Mucosa of rectum (tissue), 2 donors: ENCODE measurements around the gene UNC13C.

ENCODE experiments used
- H3K27ac ChIP-seq, 2 donors: one replicate each; pipeline ENCODE4 v1.7.0; 2013; ENCODE audit warnings: inconsistent platforms in 2 of 2, low read depth in 2 of 2, low read length in 2 of 2
- H3K27me3 ChIP-seq, 2 donors: one replicate each; pipeline ENCODE4 v1.7.0; 2013; ENCODE audit warnings: low read length in 2 of 2; ENCODE audit not compliant: control insufficient read depth in 2 of 2, insufficient read depth in 2 of 2
- H3K36me3 ChIP-seq, 2 donors: one replicate each; pipeline ENCODE4 v1.7.0; 2013; ENCODE audit warnings: low read length in 2 of 2; ENCODE audit not compliant: control insufficient read depth in 2 of 2, insufficient read depth in 2 of 2
- H3K4me1 ChIP-seq, 2 donors: one replicate each; pipeline ENCODE4 v1.7.0; 2013; ENCODE audit warnings: low read length in 2 of 2, mild to moderate bottlenecking in 1 of 2; ENCODE audit not compliant: control insufficient read depth in 2 of 2, insufficient read depth in 2 of 2
- H3K4me3 ChIP-seq, 2 donors: one replicate each; pipeline ENCODE4 v1.7.0; 2013; ENCODE audit warnings: low read length in 2 of 2
- H3K9ac ChIP-seq, 2 donors: one replicate each; pipeline ENCODE4 v1.7.0; 2013; ENCODE audit warnings: low read length in 2 of 2, low read depth in 1 of 2, mild to moderate bottlenecking in 1 of 2
- H3K9me3 ChIP-seq, 2 donors: one replicate each; pipeline ENCODE4 v1.7.0; 2013; ENCODE audit warnings: low read length in 2 of 2; ENCODE audit not compliant: control insufficient read depth in 2 of 2
- donor health status: healthy.
- donor health status: Normal muscosa, but diverticular disease.

Gene UNC13C

GRCh38 chr15:54594115-54594514 is 615.9 kb downstream of the UNC13C start:
- Histone ChIP-seq H3K9me3 (no peaks in the 10 kb centered on the region), H3K9ac (no peak overlapping the region), H3K27ac (no peak overlapping the region), H3K4me1 (no peaks in the 10 kb centered on the region), H3K4me3 (no peak overlapping the region), H3K27me3 (no peaks in the 10 kb centered on the region), H3K36me3 (no peaks in the 10 kb centered on the region)

GRCh38 chr15:54599386-54599785 is 621.1 kb downstream of the UNC13C start:
- Histone ChIP-seq H3K4me3 (no peak overlapping the region), H3K27me3 (no peaks in the 10 kb centered on the region), H3K27ac (no peak overlapping the region)

GRCh38 chr15:54605043-54605442 is 626.8 kb downstream of the UNC13C start:
- Histone ChIP-seq H3K9ac (no peak overlapping the region), H3K4me1 (no peaks in the 10 kb centered on the region), H3K27me3 (no peaks in the 10 kb centered on the region), H3K9me3 (no peaks in the 10 kb centered on the region), H3K4me3 (no peak overlapping the region), H3K27ac (no peak overlapping the region), H3K36me3 (no peaks in the 10 kb centered on the region)

More at GRCh38 chr15:54599386-54599785, 621.1 kb downstream of the UNC13C start:
- Histone ChIP-seq H3K9me3 (no peaks in the 10 kb centered on the region), H3K36me3 (no peaks in the 10 kb centered on the region), H3K9ac (no peak overlapping the region), H3K4me1 (no peaks in the 10 kb centered on the region)

DNA sequence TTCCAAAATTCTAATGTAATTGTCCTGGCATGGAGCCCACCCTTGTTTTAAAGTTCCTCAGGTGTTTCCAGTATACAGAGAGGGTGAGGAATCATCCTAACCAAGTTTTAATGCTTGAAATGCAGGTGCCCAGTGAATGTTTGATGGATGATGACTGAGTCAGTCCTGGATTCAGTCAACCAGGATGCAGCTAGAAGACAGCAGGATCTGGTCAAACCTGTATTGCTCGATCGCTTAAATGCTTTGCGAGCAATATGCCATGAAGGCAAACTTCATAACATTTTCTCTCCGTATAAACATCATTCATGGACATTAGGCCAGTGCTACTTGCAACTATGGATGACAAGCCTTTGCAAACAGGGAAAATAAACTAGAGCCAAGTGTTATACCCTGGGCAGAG is 627.3 kb downstream of the UNC13C start:
- Histone ChIP-seq H3K4me3 (no peak overlapping the region), H3K36me3 (no peaks in the 10 kb centered on the region), H3K27ac (no peak overlapping the region), H3K9me3 (no peaks in the 10 kb centered on the region), H3K4me1 (no peaks in the 10 kb centered on the region), H3K9ac (no peak overlapping the region), H3K27me3 (no peaks in the 10 kb centered on the region)

DNA sequence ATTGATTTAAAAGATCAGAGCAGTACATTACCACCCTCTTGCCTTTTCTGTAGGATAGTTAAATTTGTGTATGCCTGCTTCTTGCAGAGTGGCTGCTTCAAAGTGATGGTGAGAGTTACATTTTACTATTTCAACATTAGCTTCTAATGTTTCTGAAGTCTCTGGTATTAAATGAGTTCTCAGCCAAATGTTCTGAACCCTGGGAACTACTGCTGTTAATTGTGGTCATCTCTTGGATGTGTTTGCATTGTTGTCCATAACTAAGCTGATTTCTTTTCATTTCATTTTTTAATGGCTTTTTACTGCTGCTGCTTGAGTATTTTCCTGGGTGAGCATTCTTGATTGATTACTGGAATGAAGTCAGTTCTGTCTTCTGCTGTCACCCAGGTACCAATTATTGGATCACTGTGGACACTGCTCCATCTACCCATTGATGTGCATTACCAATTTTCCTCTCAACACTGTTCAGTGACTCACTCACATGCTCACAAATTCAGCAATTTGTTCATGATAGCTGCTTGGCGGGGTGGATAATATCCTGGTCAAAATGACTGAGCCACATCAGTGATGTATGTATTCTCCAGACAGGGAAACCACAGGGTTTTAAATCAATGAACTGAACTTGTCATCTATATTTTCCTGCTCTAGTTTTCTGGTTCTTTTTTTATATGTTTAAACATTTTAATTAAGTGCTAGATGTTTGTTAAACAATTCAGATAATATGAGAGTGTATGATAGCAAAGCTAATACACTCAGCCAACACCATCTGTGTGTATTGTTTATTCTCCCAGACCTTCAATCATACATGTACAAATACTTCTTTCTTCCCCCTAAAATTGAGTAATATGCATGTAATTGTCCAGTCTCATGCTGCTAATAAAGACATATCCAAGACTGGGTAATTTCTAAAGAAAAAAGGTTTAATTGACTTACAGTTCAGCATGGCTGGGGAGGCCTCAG is 630.9 kb downstream of the UNC13C start:
- Histone ChIP-seq H3K9ac (no peak overlapping the region), H3K27me3 (no peaks in the 10 kb centered on the region), H3K4me3 (no peak overlapping the region), H3K4me1 (no peaks in the 10 kb centered on the region), H3K27ac (no peak overlapping the region), H3K9me3 (no peaks in the 10 kb centered on the region), H3K36me3 (no peaks in the 10 kb centered on the region)

GRCh38 chr15:54618120-54618519 is 639.9 kb downstream of the UNC13C start:
- H3K4me1 ChIP-seq: no peaks in the 10 kb centered on the region
- no peak overlapping the region for H3K9ac ChIP-seq
- no peak overlapping the region for H3K4me3 ChIP-seq
- no peak overlapping the region for H3K27ac ChIP-seq
- H3K27me3 ChIP-seq: no peaks in the 10 kb centered on the region
- no peaks in the 10 kb centered on the region for H3K36me3 ChIP-seq
- no peaks in the 10 kb centered on the region for H3K9me3 ChIP-seq

DNA sequence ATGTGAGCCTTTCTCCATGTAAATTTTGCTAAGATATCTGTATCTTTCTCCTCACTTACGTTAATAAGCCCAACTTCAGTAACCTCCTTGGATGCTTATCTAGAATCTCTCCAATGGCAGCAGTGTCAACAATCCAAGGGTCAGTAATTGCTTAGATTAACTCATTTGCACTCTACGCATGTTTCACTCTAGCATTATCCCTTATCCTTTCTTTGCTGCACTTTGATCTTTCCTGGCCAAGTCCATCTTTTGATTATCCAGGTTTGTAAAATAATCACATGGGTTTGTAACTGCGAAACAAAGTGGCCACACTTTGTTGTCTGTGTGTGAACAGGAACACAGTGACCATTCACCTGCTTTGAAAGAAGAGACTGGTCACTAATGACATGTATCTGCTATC is 640.9 kb downstream of the UNC13C start:
- H3K27ac ChIP-seq: no peak overlapping the region
- H3K27me3 ChIP-seq: no peaks in the 10 kb centered on the region
- H3K9ac ChIP-seq: no peak overlapping the region
- H3K4me3 ChIP-seq: no peak overlapping the region
- no peaks in the 10 kb centered on the region for H3K36me3 ChIP-seq
- H3K9me3 ChIP-seq: no peaks in the 10 kb centered on the region
- H3K4me1 ChIP-seq: no peaks in the 10 kb centered on the region

- Histone ChIP-seq H3K9me3 (no peaks in the 10 kb centered on the region), H3K27ac (no peak overlapping the region), H3K4me3 (no peak overlapping the region), H3K4me1 (no peaks in the 10 kb centered on the region), H3K36me3 (no peaks in the 10 kb centered on the region), H3K9ac (no peak overlapping the region), H3K27me3 (no peaks in the 10 kb centered on the region)
Measured at GRCh38 chr15:54620916-54621315, 642.7 kb downstream of the UNC13C start.

GRCh38 chr15:54636147-54636546 is 657.9 kb downstream of the UNC13C start:
- H3K36me3 ChIP-seq: no peaks in the 10 kb centered on the region

DNA sequence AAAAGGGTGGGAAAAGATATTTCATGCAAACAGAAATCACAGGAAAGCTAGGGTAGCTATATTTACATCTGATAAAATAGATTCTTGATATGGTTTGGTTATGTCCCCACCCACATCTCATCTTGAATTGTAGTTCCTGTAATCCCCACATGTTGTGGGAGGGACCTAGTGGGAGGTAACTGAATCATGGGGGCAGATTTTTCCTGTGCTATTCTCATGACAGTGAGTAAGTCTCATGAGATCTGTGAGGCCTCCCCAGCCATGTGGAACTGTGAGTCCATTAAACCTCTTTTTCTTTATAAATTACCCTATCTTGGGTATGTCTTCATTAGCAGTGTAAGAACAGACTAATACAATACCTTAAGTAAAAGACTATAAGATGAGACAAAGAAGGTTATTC is 660.4 kb downstream of the UNC13C start:
- H3K27me3 ChIP-seq: no peaks in the 10 kb centered on the region

More at GRCh38 chr15:54636147-54636546, 657.9 kb downstream of the UNC13C start:
- H3K9me3 ChIP-seq: no peaks in the 10 kb centered on the region
- H3K27ac ChIP-seq: no peak overlapping the region
- no peaks in the 10 kb centered on the region for H3K27me3 ChIP-seq
- H3K4me1 ChIP-seq: no peaks in the 10 kb centered on the region
- no peak overlapping the region for H3K4me3 ChIP-seq
- H3K9ac ChIP-seq: no peak overlapping the region

More for the DNA sequence above, 660.4 kb downstream of the UNC13C start:
- Histone ChIP-seq H3K9me3 (no peaks in the 10 kb centered on the region), H3K27ac (no peak overlapping the region), H3K36me3 (no peaks in the 10 kb centered on the region), H3K4me1 (no peaks in the 10 kb centered on the region), H3K9ac (no peak overlapping the region), H3K4me3 (no peak overlapping the region)
